Activated CD4-positive, alpha-beta T cell treated with anti-CD3 and anti-CD28 coated beads, Interleukin-2, amount 10 ng/mL, durations not matched to agents 24 days and 14 days (primary cell): Measurements from ENCODE around the gene SNRPD3. TPM values are rescaled to one million over a fixed set of nuclear protein-coding genes. Genes with fewer than 3 reads are reported as not detected.
A peak's percentile ranks its signal among the peaks of the same experiment; 100 is the strongest.
"Not testable (repeated sequence)": the region's sequence is repeated elsewhere in the genome, so short reads cannot be mapped to it uniquely, and the experiment has no call there.

Source experiments
- DNase-seq: peaks from one replicate; pipeline ENCODE4 v3.0.0; 2022
- H3K27ac Mint-ChIP-seq: one replicate; pipeline ENCODE4 v1.8.0; 2022; ENCODE audit warnings: mild to moderate bottlenecking, mixed read lengths
- H3K27me3 Mint-ChIP-seq: one replicate; pipeline ENCODE4 v1.8.0; 2022; ENCODE audit warnings: mixed read lengths
- H3K36me3 Mint-ChIP-seq: one replicate; pipeline ENCODE4 v1.8.0; 2022; ENCODE audit warnings: low read depth, mild to moderate bottlenecking, mixed read lengths
- H3K4me1 Mint-ChIP-seq: one replicate; pipeline ENCODE4 v1.8.0; 2021; ENCODE audit warnings: mixed read lengths
- H3K4me3 Mint-ChIP-seq: one replicate; pipeline ENCODE4 v1.8.0; 2022; ENCODE audit warnings: mild to moderate bottlenecking, moderate library complexity, mixed read lengths
- H3K9me3 Mint-ChIP-seq: one replicate; pipeline ENCODE4 v1.8.0; 2021; ENCODE audit warnings: mixed read lengths
- intact Hi-C: fragments of 100-400 bp; cut with micrococcal nuclease; formaldehyde crosslinking; loops from one replicate; pipeline ENCODE4 v1.15.1; 2023
- total RNA-seq: library from RNA; stranded (reverse); gene quantifications from 2 replicates; pipeline ENCODE4 v1.2.3, GENCODE V29; 2022

SNRPD3 gene
- total RNA-seq, 1 donor from 2014 or later, result 166 TPM

DNA sequence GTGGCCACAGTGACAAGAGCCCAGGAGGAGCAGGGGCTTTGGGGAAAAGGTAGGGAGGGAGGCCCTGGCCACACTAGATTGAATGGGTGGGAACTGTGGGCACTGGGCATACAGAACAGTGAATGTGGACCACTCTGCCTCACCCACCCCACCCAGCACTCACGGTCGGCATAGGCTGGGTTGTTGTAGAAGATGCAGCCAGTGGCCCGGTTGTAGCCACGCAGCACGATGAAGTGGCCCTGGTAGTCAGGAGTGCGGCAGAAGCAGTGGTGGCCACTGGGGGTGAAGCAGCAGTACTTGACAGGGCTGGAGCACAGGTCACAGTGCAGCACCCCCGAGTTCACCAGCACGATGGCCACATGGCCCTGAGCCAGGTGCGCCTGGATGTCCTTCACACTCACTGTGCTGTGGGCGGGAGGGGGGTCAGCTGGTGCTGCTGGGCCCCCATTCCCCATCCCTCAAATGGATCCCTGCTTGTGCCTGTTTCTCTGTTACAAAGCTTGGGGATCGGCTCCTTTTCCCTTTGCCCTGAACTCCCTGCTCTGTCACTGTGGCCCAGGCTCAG lies 12.0 kb upstream of the SNRPD3 start:
- Mint-ChIP-seq H3K36me3 (peaks cover 45% of the 10 kb centered on the region), H3K4me3 (no peak overlapping the region), H3K9me3 (no peaks in the 10 kb centered on the region), H3K27ac (no peak overlapping the region), H3K27me3 (no peaks in the 10 kb centered on the region), H3K4me1 (peaks cover 3% of the 10 kb centered on the region)
- no peak for DNase-seq
- intact Hi-C loops, result no loop called here

GRCh38 chr22:24548812-24549211 lies 7.0 kb upstream of the SNRPD3 start:
- H3K27me3 Mint-ChIP-seq, result no peaks in the 10 kb centered on the region
- intact Hi-C loops, result no loop called here
- DNase-seq, result no peak
- H3K4me3 Mint-ChIP-seq, result no peak overlapping the region
- peaks cover 26% of the 10 kb centered on the region for H3K36me3 Mint-ChIP-seq
- no peak overlapping the region for H3K27ac Mint-ChIP-seq
- peaks cover 26% of the 10 kb centered on the region for H3K4me1 Mint-ChIP-seq
- no peaks in the 10 kb centered on the region for H3K9me3 Mint-ChIP-seq

- Mint-ChIP-seq H3K4me3 (no peak overlapping the region), H3K36me3 (peaks cover 28% of the 10 kb centered on the region), H3K27me3 (no peaks in the 10 kb centered on the region), H3K27ac (no peak overlapping the region), H3K4me1 (peaks cover 29% of the 10 kb centered on the region), H3K9me3 (no peaks in the 10 kb centered on the region)
- intact Hi-C loops, result loop anchor here (10.0 kb wide), 1 partner anchor 535 kb away; the partner anchor contains the start of gene CABIN1
- no peak for DNase-seq
These were observed 5.5 kb upstream of the SNRPD3 start for GRCh38 chr22:24550028-24550901.

- Mint-ChIP-seq H3K36me3 (peaks cover 31% of the 10 kb centered on the region), H3K4me1 (peaks cover 29% of the 10 kb centered on the region), H3K27me3 (no peaks in the 10 kb centered on the region), H3K4me3 (no peak overlapping the region), H3K9me3 (no peaks in the 10 kb centered on the region), H3K27ac (peak overlapping the region; percentile 27)
- DNase-seq, result no peak
- intact Hi-C loops, result loop anchor here (10.0 kb wide), 1 partner anchor 536 kb away; the partner anchor contains the start of gene CABIN1
These were observed 4.8 kb upstream of the SNRPD3 start for GRCh38 chr22:24550902-24551435.

GRCh38 chr22:24552503-24553286 lies 3.1 kb upstream of the SNRPD3 start:
- not testable (repeated sequence) for H3K9me3 Mint-ChIP-seq, H3K27me3 Mint-ChIP-seq, DNase-seq
- peak overlapping the region; percentile 99 for H3K4me3 Mint-ChIP-seq
- peak overlapping the region; percentile 66 for H3K27ac Mint-ChIP-seq
- intact Hi-C loops, result loop anchor here (10.0 kb wide), 1 partner anchor 538 kb away; the partner anchor contains the start of gene CABIN1
- H3K36me3 Mint-ChIP-seq, result peaks cover 33% of the 10 kb centered on the region
- H3K4me1 Mint-ChIP-seq, result peaks cover 40% of the 10 kb centered on the region

GRCh38 chr22:24553597-24554312 lies 2.0 kb upstream of the SNRPD3 start:
- Mint-ChIP-seq H3K36me3 (peaks cover 37% of the 10 kb centered on the region), H3K4me3 (peak overlapping the region; percentile 99), H3K9me3 (no peaks in the 10 kb centered on the region), H3K4me1 (peaks cover 49% of the 10 kb centered on the region), H3K27ac (peak overlapping the region; percentile 96), H3K27me3 (no peaks in the 10 kb centered on the region)
- no peak for DNase-seq
- intact Hi-C loops, result loop anchor here (10.0 kb wide), 1 partner anchor 539 kb away; the partner anchor contains the start of gene CABIN1

- H3K4me1 Mint-ChIP-seq, result peaks cover 53% of the 10 kb centered on the region
- DNase-seq, result peak; percentile 83
- peaks cover 44% of the 10 kb centered on the region for H3K36me3 Mint-ChIP-seq
- H3K4me3 Mint-ChIP-seq, result peak within 1 kb of the TSS; percentile 99
- peak within 1 kb of the TSS; percentile 99 for H3K27ac Mint-ChIP-seq
- H3K27me3 Mint-ChIP-seq, result no peaks in the 10 kb centered on the region
- no peaks in the 10 kb centered on the region for H3K9me3 Mint-ChIP-seq
- intact Hi-C loops, result loop anchor here (1.0 to 10.0 kb wide), 6 partner anchors 38 to 642 kb away; partner anchors contain the start of genes CABIN1 and LRRC75B
These were observed 1.3 kb upstream of the SNRPD3 start, which contains the start of gene GUCD1 for GRCh38 chr22:24554313-24555164. Gene GUCD1, minus strand, starts transcription at chr22:24555138. Its CDS starts 147 bp downstream, at chr22:24554991.

GRCh38 chr22:24559471-24559870 lies 3.7 kb downstream of the SNRPD3 start:
- H3K27me3 Mint-ChIP-seq, result no peaks in the 10 kb centered on the region
- intact Hi-C loops, result loop anchor here (5.0 to 10.0 kb wide), 4 partner anchors 33 to 647 kb away; partner anchors contain the start of genes CABIN1 and LRRC75B
- no peaks in the 10 kb centered on the region for H3K9me3 Mint-ChIP-seq
- H3K36me3 Mint-ChIP-seq, result peaks cover 58% of the 10 kb centered on the region
- H3K4me1 Mint-ChIP-seq, result peaks cover 38% of the 10 kb centered on the region
- no peak overlapping the region for H3K27ac Mint-ChIP-seq
- H3K4me3 Mint-ChIP-seq, result no peak overlapping the region
- no peak for DNase-seq

GRCh38 chr22:24563246-24563645 lies 7.4 kb downstream of the SNRPD3 start:
- intact Hi-C loops, result no loop called here
- Mint-ChIP-seq H3K27ac (no peak overlapping the region), H3K9me3 (no peaks in the 10 kb centered on the region), H3K36me3 (peaks cover 55% of the 10 kb centered on the region), H3K27me3 (no peaks in the 10 kb centered on the region), H3K4me3 (no peak overlapping the region), H3K4me1 (peaks cover 31% of the 10 kb centered on the region)
- DNase-seq, result no peak

DNA sequence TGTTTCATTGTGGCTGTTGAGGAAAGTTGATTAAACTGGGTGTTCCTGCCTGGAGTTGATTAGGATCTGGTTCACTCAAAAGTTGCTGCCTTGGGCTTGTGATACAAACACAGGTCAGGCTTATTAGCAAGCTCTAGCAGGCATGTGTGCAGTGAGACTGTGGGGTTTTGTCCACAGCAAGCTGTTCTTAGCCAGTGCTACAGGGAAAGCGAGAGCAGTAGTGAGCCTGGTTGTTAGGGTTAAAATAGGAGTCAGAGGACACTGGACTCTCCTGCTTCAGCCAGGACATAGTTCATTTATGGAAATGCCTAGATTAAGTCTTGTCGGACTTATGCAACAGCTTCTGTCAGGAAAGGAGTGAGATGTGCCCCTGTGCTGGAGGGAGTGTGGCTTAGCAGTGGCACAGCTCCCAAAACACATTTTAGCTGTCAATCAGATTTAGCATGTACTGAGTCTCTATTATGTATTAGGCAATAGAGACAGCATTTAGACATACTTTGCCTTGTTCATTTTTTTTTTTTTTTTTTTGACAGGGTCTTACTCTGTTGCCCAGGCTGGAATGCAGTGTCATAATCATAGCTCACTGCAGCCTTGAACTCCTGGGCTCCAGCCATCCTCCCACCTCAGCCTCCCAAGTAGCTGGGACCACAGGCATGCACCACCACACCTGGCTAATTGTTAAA lies 8.7 kb downstream of the SNRPD3 start:
- intact Hi-C loops, result no loop called here
- peaks cover 22% of the 10 kb centered on the region for H3K4me1 Mint-ChIP-seq
- H3K36me3 Mint-ChIP-seq, result peaks cover 51% of the 10 kb centered on the region
- no peak overlapping the region for H3K4me3 Mint-ChIP-seq
- H3K9me3 Mint-ChIP-seq, result no peaks in the 10 kb centered on the region
- H3K27me3 Mint-ChIP-seq, result no peaks in the 10 kb centered on the region
- no peak overlapping the region for H3K27ac Mint-ChIP-seq
- DNase-seq, result no peak

GRCh38 chr22:24565077-24565476 lies 9.3 kb downstream of the SNRPD3 start:
- no peak overlapping the region for H3K27ac Mint-ChIP-seq
- H3K9me3 Mint-ChIP-seq, result no peaks in the 10 kb centered on the region
- no peaks in the 10 kb centered on the region for H3K27me3 Mint-ChIP-seq
- peaks cover 21% of the 10 kb centered on the region for H3K4me1 Mint-ChIP-seq
- DNase-seq, result no peak
- peaks cover 53% of the 10 kb centered on the region for H3K36me3 Mint-ChIP-seq
- intact Hi-C loops, result no loop called here
- no peak overlapping the region for H3K4me3 Mint-ChIP-seq
